SK-N-SH treated with all-trans-retinoic acid at 6 μM for 48 hours (cell line): Measurements from ENCODE around the gene POLR2B.

ENCODE experiments used
- ATAC-seq: fragments of 200-7000 bp; cut with Tn5 transposase; 3 replicates; pipeline ENCODE4 v1.9.1; 2020; ENCODE audit warnings: mild to moderate bottlenecking, moderate library complexity
- ARNTL ChIP-seq: fragments of 450-650 bp; formaldehyde crosslinking; IDR thresholded peaks from 2 replicates; pipeline ENCODE4 v1.5.0; 2020; ENCODE audit warnings: low read depth, mild to moderate bottlenecking, moderate library complexity, borderline replicate concordance
- BACH2 ChIP-seq: fragments of 250-450 bp; sonication (Bioruptor Pico); IDR thresholded peaks from 2 replicates; pipeline ENCODE4 v1.9.0; 2021; ENCODE audit warnings: mild to moderate bottlenecking, borderline replicate concordance
- CREB5 ChIP-seq: fragments of 250-450 bp; sonication (Bioruptor Pico); IDR thresholded peaks from 2 replicates; pipeline ENCODE4 v1.5.1; 2020; ENCODE audit warnings: low read depth, mild to moderate bottlenecking, moderate library complexity
- CSDC2 ChIP-seq: fragments of 250-450 bp; sonication (Bioruptor Pico); IDR thresholded peaks from 2 replicates; pipeline ENCODE4 v1.5.0; 2020; ENCODE audit warnings: mild to moderate bottlenecking, moderate library complexity
- ESRRG ChIP-seq: fragments of 250-450 bp; sonication (Bioruptor Pico); IDR thresholded peaks from 2 replicates; pipeline ENCODE4 v1.6.1; 2021; ENCODE audit warnings: mild to moderate bottlenecking
- GLIS3 ChIP-seq: fragments of 250-450 bp; sonication (Bioruptor Pico); IDR thresholded peaks from 2 replicates; pipeline ENCODE4 v1.5.0; 2020; ENCODE audit warnings: mild to moderate bottlenecking, moderate library complexity
- ISL1 ChIP-seq: fragments of 250-450 bp; sonication (Bioruptor Pico); IDR thresholded peaks from 2 replicates; pipeline ENCODE4 v2.1.2; 2022; ENCODE audit warnings: mild to moderate bottlenecking, moderate library complexity
- OSR1 ChIP-seq: fragments of 250-450 bp; sonication (Bioruptor Pico); IDR thresholded peaks from 2 replicates; pipeline ENCODE4 v1.8.0; 2022; ENCODE audit warnings: moderate library complexity, mild to moderate bottlenecking, inconsistent platforms
- PATZ1 ChIP-seq: fragments of 250-450 bp; sonication (Bioruptor Pico); IDR thresholded peaks from 2 replicates; pipeline ENCODE4 v1.8.0; 2020; ENCODE audit warnings: mild to moderate bottlenecking, moderate library complexity, borderline replicate concordance
- POU6F1 ChIP-seq: fragments of 250-450 bp; sonication (Bioruptor Pico); IDR thresholded peaks from 2 replicates; pipeline ENCODE4 v1.8.0; 2021; ENCODE audit warnings: low read depth, mild to moderate bottlenecking, moderate library complexity, borderline replicate concordance
- PPARA ChIP-seq: fragments of 250-450 bp; sonication (Bioruptor Pico); IDR thresholded peaks from 2 replicates; pipeline ENCODE4 v1.5.0; 2020; ENCODE audit warnings: mild to moderate bottlenecking, borderline replicate concordance
- RARB ChIP-seq: fragments of 250-450 bp; sonication (Bioruptor Pico); IDR thresholded peaks from 2 replicates; pipeline ENCODE4 v1.8.0; 2021; ENCODE audit warnings: mild to moderate bottlenecking, moderate library complexity
- SNAI2 ChIP-seq: fragments of 250-450 bp; sonication (Bioruptor Pico); IDR thresholded peaks from 2 replicates; pipeline ENCODE4 v1.5.0; 2020; ENCODE audit warnings: mild to moderate bottlenecking, moderate library complexity
- TCF4 ChIP-seq: fragments of 250-450 bp; sonication (Bioruptor Pico); IDR thresholded peaks from 2 replicates; pipeline ENCODE4 v1.8.0; 2021; ENCODE audit warnings: mild to moderate bottlenecking, moderate library complexity, borderline replicate concordance
- TOX ChIP-seq: fragments of 250-450 bp; sonication (Bioruptor Pico); IDR thresholded peaks from 2 replicates; pipeline ENCODE4 v1.8.0; 2021; ENCODE audit warnings: mild to moderate bottlenecking, moderate library complexity, borderline replicate concordance
- TSHZ2 ChIP-seq: fragments of 250-450 bp; sonication (Bioruptor Pico); IDR thresholded peaks from 2 replicates; pipeline ENCODE4 v1.5.0; 2020; ENCODE audit warnings: mild to moderate bottlenecking, moderate library complexity
- ZC3H10 ChIP-seq: fragments of 250-450 bp; sonication (Bioruptor Pico); IDR thresholded peaks from 2 replicates; pipeline ENCODE4 v1.5.1; 2021; ENCODE audit warnings: mild to moderate bottlenecking, moderate library complexity
- ZFP3 ChIP-seq: fragments of 250-450 bp; sonication (Bioruptor Pico); IDR thresholded peaks from 2 replicates; pipeline ENCODE4 v1.5.0; 2020; ENCODE audit warnings: mild to moderate bottlenecking, moderate library complexity
- ZFP30 ChIP-seq: fragments of 450-650 bp; formaldehyde crosslinking; IDR thresholded peaks from 2 replicates; pipeline ENCODE4 v1.5.0; 2022; ENCODE audit warnings: mild to moderate bottlenecking, moderate library complexity
- ZNF70 ChIP-seq: fragments of 450-650 bp; formaldehyde crosslinking; IDR thresholded peaks from 2 replicates; pipeline ENCODE4 v1.5.0; 2020; ENCODE audit warnings: mild to moderate bottlenecking, moderate library complexity
- ZNF8 ChIP-seq: fragments of 450-650 bp; formaldehyde crosslinking; IDR thresholded peaks from 2 replicates; pipeline ENCODE4 v1.5.0; 2020; ENCODE audit warnings: mild to moderate bottlenecking, moderate library complexity
- TF ChIP-seq, protein P1 (sequence below): fragments of 250-450 bp; sonication (Bioruptor Pico); IDR thresholded peaks from 2 replicates; pipeline ENCODE4 v1.5.1; 2021; ENCODE audit warnings: mild to moderate bottlenecking, moderate library complexity

POLR2B gene

GRCh38 chr4:56959100-56959499 lies 19.6 kb upstream of the POLR2B start:
- TF ChIP-seq GLIS3 (CRISPR knock-in tag) (no peak), ARNTL (CRISPR knock-in tag) (no peak), TCF4 (no peak), TOX (no peak), SNAI2 (no peak), BACH2 (CRISPR knock-in tag) (no peak)
- TF ChIP-seq, protein P1, sequence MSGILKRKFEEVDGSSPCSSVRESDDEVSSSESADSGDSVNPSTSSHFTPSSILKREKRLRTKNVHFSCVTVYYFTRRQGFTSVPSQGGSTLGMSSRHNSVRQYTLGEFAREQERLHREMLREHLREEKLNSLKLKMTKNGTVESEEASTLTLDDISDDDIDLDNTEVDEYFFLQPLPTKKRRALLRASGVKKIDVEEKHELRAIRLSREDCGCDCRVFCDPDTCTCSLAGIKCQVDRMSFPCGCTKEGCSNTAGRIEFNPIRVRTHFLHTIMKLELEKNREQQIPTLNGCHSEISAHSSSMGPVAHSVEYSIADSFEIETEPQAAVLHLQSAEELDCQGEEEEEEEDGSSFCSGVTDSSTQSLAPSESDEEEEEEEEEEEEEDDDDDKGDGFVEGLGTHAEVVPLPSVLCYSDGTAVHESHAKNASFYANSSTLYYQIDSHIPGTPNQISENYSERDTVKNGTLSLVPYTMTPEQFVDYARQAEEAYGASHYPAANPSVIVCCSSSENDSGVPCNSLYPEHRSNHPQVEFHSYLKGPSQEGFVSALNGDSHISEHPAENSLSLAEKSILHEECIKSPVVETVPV (CRISPR knock-in tag), result no peak
- no peak for ATAC-seq

DNA sequence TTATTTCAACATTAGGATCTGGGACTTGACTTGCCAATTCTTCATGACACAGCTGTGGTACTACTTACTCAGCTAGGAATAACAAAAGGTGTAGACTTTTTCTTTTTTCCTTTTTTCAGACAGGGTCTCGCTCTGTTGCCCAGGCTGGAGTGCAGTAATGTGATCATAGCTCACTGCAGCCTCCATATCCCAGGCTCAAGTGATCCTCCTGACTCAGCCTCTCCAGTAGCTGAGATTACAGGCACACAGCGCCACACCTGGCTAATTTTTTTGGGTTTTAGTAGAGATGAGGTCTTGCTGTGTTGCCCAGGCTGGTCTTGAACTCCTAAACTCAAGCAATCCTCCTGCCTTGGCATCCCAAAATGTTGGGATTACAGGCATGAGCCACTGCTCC lies 17.6 kb upstream of the POLR2B start:
- no peak for ATAC-seq
- TF ChIP-seq ZFP3 (CRISPR knock-in tag) (no peak), PATZ1 (CRISPR knock-in tag) (no peak), TSHZ2 (CRISPR knock-in tag) (no peak), CREB5 (CRISPR knock-in tag) (no peak), CSDC2 (CRISPR knock-in tag) (no peak), ZNF8 (CRISPR knock-in tag) (no peak), ZC3H10 (CRISPR knock-in tag) (no peak), ESRRG (CRISPR knock-in tag) (no peak), ARNTL (CRISPR knock-in tag) (no peak), GLIS3 (CRISPR knock-in tag) (no peak), TOX (no peak), ISL1 (CRISPR knock-in tag) (no peak), PPARA (CRISPR knock-in tag) (no peak), TCF4 (no peak), RARB (no peak), SNAI2 (no peak), ZFP30 (CRISPR knock-in tag) (no peak), BACH2 (CRISPR knock-in tag) (no peak), OSR1 (CRISPR knock-in tag) (no peak), POU6F1 (no peak)

DNA sequence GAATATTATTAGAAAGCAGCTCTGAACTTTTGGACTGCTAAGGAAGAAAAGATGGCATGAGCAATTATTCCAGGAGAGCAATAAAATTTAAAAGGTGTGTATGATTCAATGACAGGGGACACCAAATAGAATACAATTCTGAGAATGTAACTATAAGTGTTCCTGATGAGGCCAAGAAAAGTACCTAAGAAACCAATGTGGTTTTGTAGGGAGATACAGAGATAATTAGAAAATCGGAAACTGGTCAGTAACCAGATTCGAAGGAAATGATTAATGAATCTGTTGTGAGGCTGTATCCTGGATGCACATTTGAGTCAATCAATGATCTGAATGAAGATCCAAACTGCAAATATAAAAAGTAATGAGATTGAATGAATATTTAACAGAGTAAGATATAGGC lies 7.3 kb upstream of the POLR2B start:
- ATAC-seq, result no peak
- TF ChIP-seq SNAI2 (no peak), BACH2 (CRISPR knock-in tag) (no peak), ZFP30 (CRISPR knock-in tag) (no peak), POU6F1 (no peak), ZC3H10 (CRISPR knock-in tag) (no peak), OSR1 (CRISPR knock-in tag) (no peak), ISL1 (CRISPR knock-in tag) (no peak), ZNF70 (no peak)
- TF ChIP-seq, protein P1 (CRISPR knock-in tag), result no peak
